SK-N-MC (cell line): ENCODE results near the gene SLC9C1.

Source experiments
- DNase-seq: peaks from one replicate; pipeline ENCODE4 v3.0.0-alpha.2; 2011; ENCODE audit warnings: low read depth, low spot score
- H3K27ac ChIP-seq: fragments of 200-600 bp; sonication (generic); 2 replicates; pipeline ENCODE4 v1.5.1; 2016; ENCODE audit warnings: mixed run types
- H3K36me3 ChIP-seq: fragments of 200-600 bp; sonication (generic); 2 replicates; pipeline ENCODE4 v1.6.1; 2017; ENCODE audit warnings: antibody characterized with exemption, low read length, mixed read lengths; ENCODE audit not compliant: insufficient read depth
- H3K4me3 ChIP-seq: fragments of 200-600 bp; sonication (generic); 2 replicates; pipeline ENCODE4 v1.5.1; 2016
- H3K9ac ChIP-seq: fragments of 200-600 bp; sonication (generic); 2 replicates; pipeline ENCODE4 v1.8.0; 2017; ENCODE audit warnings: mixed run types, mixed read lengths; ENCODE audit not compliant: insufficient read length
- H3K9me3 ChIP-seq: fragments of 200-600 bp; sonication (generic); 2 replicates; pipeline ENCODE4 v1.6.1; 2017; ENCODE audit warnings: low read depth, mild to moderate bottlenecking, antibody characterized with exemption, low read length, moderate library complexity, mixed read lengths
- EZH2 ChIP-seq: fragments of 200-600 bp; sonication (generic); IDR thresholded peaks from one replicate; pipeline ENCODE4 v1.6.1; 2017; ENCODE audit warnings: antibody characterized with exemption
- FOXP2 ChIP-seq: optimal IDR thresholded peaks from 2 replicates; pipeline ENCODE3; 2011; ENCODE audit warnings: mild to moderate bottlenecking, moderate library complexity; ENCODE audit not compliant: insufficient read depth; ENCODE audit errors: extremely low read length, control extremely low read depth
- POLR2AphosphoS5 ChIP-seq: IDR thresholded peaks from 2 replicates; pipeline ENCODE4 v1.6.1; 2012; ENCODE audit warnings: mild to moderate bottlenecking, low read depth, low read length, borderline replicate concordance

Gene SLC9C1

GRCh38 chr3:112117841-112118571 lies 176.0 kb downstream of the SLC9C1 start:
- Histone ChIP-seq H3K36me3 (no peaks in the 10 kb centered on the region), H3K4me3 (no peak overlapping the region), H3K9me3 (no peaks in the 10 kb centered on the region), H3K9ac (no peak overlapping the region), H3K27ac (no peak overlapping the region)
- no peak for TF ChIP-seq FOXP2
- no peak for TF ChIP-seq EZH2
- TF ChIP-seq POLR2AphosphoS5: no peak
- DNase-seq: no peak

- Histone ChIP-seq H3K9ac (no peak overlapping the region), H3K36me3 (no peaks in the 10 kb centered on the region), H3K4me3 (no peak overlapping the region), H3K9me3 (no peaks in the 10 kb centered on the region), H3K27ac (no peak overlapping the region)
- no peak for DNase-seq
- no peak for TF ChIP-seq POLR2AphosphoS5
- no peak for TF ChIP-seq FOXP2
- TF ChIP-seq EZH2: no peak
These were observed 176.6 kb downstream of the SLC9C1 start for GRCh38 chr3:112117415-112117814.

GRCh38 chr3:112116748-112117186 lies 177.2 kb downstream of the SLC9C1 start:
- Histone ChIP-seq H3K9ac (no peak overlapping the region), H3K9me3 (no peaks in the 10 kb centered on the region), H3K4me3 (no peak overlapping the region), H3K27ac (no peak overlapping the region), H3K36me3 (no peaks in the 10 kb centered on the region)
- DNase-seq: no peak
- no peak for TF ChIP-seq EZH2
- TF ChIP-seq POLR2AphosphoS5: no peak
- no peak for TF ChIP-seq FOXP2

GRCh38 chr3:112115806-112116383 lies 178.1 kb downstream of the SLC9C1 start:
- no peak overlapping the region for H3K27ac ChIP-seq
- H3K9me3 ChIP-seq: no peaks in the 10 kb centered on the region
- no peak overlapping the region for H3K4me3 ChIP-seq
- no peaks in the 10 kb centered on the region for H3K36me3 ChIP-seq
- no peak for TF ChIP-seq EZH2
- TF ChIP-seq FOXP2: no peak
- no peak for TF ChIP-seq POLR2AphosphoS5
- DNase-seq: no peak
- no peak overlapping the region for H3K9ac ChIP-seq

- TF ChIP-seq EZH2 (no peak), POLR2AphosphoS5 (no peak), FOXP2 (no peak)
- Histone ChIP-seq H3K36me3 (no peaks in the 10 kb centered on the region), H3K27ac (no peak overlapping the region), H3K9me3 (no peaks in the 10 kb centered on the region), H3K4me3 (no peak overlapping the region), H3K9ac (no peak overlapping the region)
- DNase-seq: no peak
These were observed 178.8 kb downstream of the SLC9C1 start for GRCh38 chr3:112115161-112115739.

GRCh38 chr3:112114576-112115160 lies 179.3 kb downstream of the SLC9C1 start:
- TF ChIP-seq FOXP2: no peak
- TF ChIP-seq POLR2AphosphoS5: no peak
- TF ChIP-seq EZH2: no peak
- Histone ChIP-seq H3K9ac (no peak overlapping the region), H3K4me3 (no peak overlapping the region), H3K36me3 (no peaks in the 10 kb centered on the region), H3K9me3 (no peaks in the 10 kb centered on the region), H3K27ac (no peak overlapping the region)
- DNase-seq: no peak

GRCh38 chr3:112111785-112112402 lies 182.1 kb downstream of the SLC9C1 start:
- Histone ChIP-seq H3K27ac (no peak overlapping the region), H3K36me3 (no peaks in the 10 kb centered on the region), H3K4me3 (no peak overlapping the region), H3K9me3 (no peaks in the 10 kb centered on the region), H3K9ac (no peak overlapping the region)
- TF ChIP-seq POLR2AphosphoS5 (no peak), EZH2 (no peak), FOXP2 (no peak)
- DNase-seq: peak; percentile 42

GRCh38 chr3:112109322-112109721 lies 184.7 kb downstream of the SLC9C1 start:
- no peaks in the 10 kb centered on the region for H3K36me3 ChIP-seq
- no peak overlapping the region for H3K27ac ChIP-seq
- H3K9me3 ChIP-seq: no peaks in the 10 kb centered on the region
- H3K4me3 ChIP-seq: no peak overlapping the region
- no peak for DNase-seq
- H3K9ac ChIP-seq: no peak overlapping the region
- no peak for TF ChIP-seq POLR2AphosphoS5
- TF ChIP-seq FOXP2: no peak
- no peak for TF ChIP-seq EZH2

- no peak for TF ChIP-seq POLR2AphosphoS5
- no peaks in the 10 kb centered on the region for H3K36me3 ChIP-seq
- no peaks in the 10 kb centered on the region for H3K9me3 ChIP-seq
- H3K4me3 ChIP-seq: no peak overlapping the region
- no peak for DNase-seq
- H3K27ac ChIP-seq: no peak overlapping the region
- H3K9ac ChIP-seq: no peak overlapping the region
These were observed 189.2 kb downstream of the SLC9C1 start for GRCh38 chr3:112104774-112105173.
